DND-41 (cell line): ENCODE results near the gene ZBTB42.

ENCODE experiments used
- ATAC-seq: fragments of 200-7000 bp; cut with Tn5 transposase; 3 replicates; pipeline ENCODE4 v1.9.1; 2021; ENCODE audit warnings: low read depth; ENCODE audit not compliant: insufficient read depth
- DNase-seq: peaks from one replicate; pipeline ENCODE4 v3.0.0-alpha.2; 2020
- H2AFZ ChIP-seq: 2 replicates; pipeline ENCODE4 v1.6.0; 2012; ENCODE audit warnings: low read depth, low read length
- H3K27ac ChIP-seq: 2 replicates; pipeline ENCODE4 v1.5.1; 2012; ENCODE audit warnings: low read length, inconsistent platforms
- H3K27me3 ChIP-seq: fragments of 200-600 bp; sonication (generic); 2 replicates; pipeline ENCODE4 v1.6.0; 2012; ENCODE audit warnings: low read length, mild to moderate bottlenecking, inconsistent platforms; ENCODE audit not compliant: insufficient read depth, poor library complexity
- H3K36me3 ChIP-seq: 2 replicates; pipeline ENCODE4 v1.5.1; 2012; ENCODE audit warnings: low read length, inconsistent platforms; ENCODE audit not compliant: insufficient read depth
- H3K4me1 ChIP-seq: 2 replicates; pipeline ENCODE4 v1.5.1; 2012; ENCODE audit warnings: mild to moderate bottlenecking, low read length; ENCODE audit not compliant: insufficient read depth
- H3K4me2 ChIP-seq: 2 replicates; pipeline ENCODE4 v1.6.0; 2012; ENCODE audit warnings: mild to moderate bottlenecking, moderate library complexity, low read length, inconsistent platforms; ENCODE audit not compliant: insufficient read depth
- H3K4me3 ChIP-seq, 2 experiments: fragments of 200-600 bp in 1 of 2; shearing (Covaris generic) in 1 of 2; 2 replicates each; pipeline ENCODE4 v1.5.1; 2012 to 2016; ENCODE audit warnings: inconsistent platforms in 2 of 2, low read length in 2 of 2, mild to moderate bottlenecking in 2 of 2, low read depth in 1 of 2, moderate library complexity in 1 of 2
- H3K79me2 ChIP-seq: 2 replicates; pipeline ENCODE4 v1.6.0; 2012; ENCODE audit warnings: low read length, inconsistent platforms; ENCODE audit not compliant: insufficient read depth
- H3K9ac ChIP-seq: 2 replicates; pipeline ENCODE4 v1.6.0; 2012; ENCODE audit warnings: low read depth, mild to moderate bottlenecking, inconsistent platforms, low read length, moderate library complexity
- H3K9me3 ChIP-seq: 2 replicates; pipeline ENCODE4 v1.5.1; 2012; ENCODE audit warnings: low read length, moderate library complexity, mild to moderate bottlenecking, inconsistent platforms; ENCODE audit not compliant: insufficient read depth, severe bottlenecking
- H4K20me1 ChIP-seq: 2 replicates; pipeline ENCODE4 v1.6.0; 2012; ENCODE audit warnings: low read length; ENCODE audit not compliant: insufficient read depth
- CTCF ChIP-seq: IDR thresholded peaks from 2 replicates; pipeline ENCODE4 v1.5.1; 2012; ENCODE audit warnings: borderline replicate concordance, low read length, moderate library complexity, mild to moderate bottlenecking; ENCODE audit not compliant: poor library complexity, severe bottlenecking; ENCODE audit errors: extremely low read depth
- EZH2 ChIP-seq: IDR thresholded peaks from 3 replicates; pipeline ENCODE4 v1.6.1; 2012; ENCODE audit warnings: borderline replicate concordance, low read depth, mild to moderate bottlenecking, moderate library complexity, low read length, inconsistent platforms; ENCODE audit not compliant: severe bottlenecking

Gene ZBTB42

GRCh38 chr14:104845834-104846441 lies 45.0 kb downstream of the ZBTB42 start:
- Histone ChIP-seq H3K27ac (no peak overlapping the region), H3K9ac (no peak overlapping the region), H3K27me3 (peaks cover 4% of the 10 kb centered on the region), H3K4me2 (no peak overlapping the region), H3K4me1 (no peaks in the 10 kb centered on the region), H4K20me1 (no peaks in the 10 kb centered on the region), H3K79me2 (no peaks in the 10 kb centered on the region), H2AFZ (no peak overlapping the region), H3K36me3 (no peaks in the 10 kb centered on the region), H3K4me3 (no peak overlapping the region), H3K9me3 (no peaks in the 10 kb centered on the region)
- ATAC-seq = no peak
- no peak for DNase-seq
- TF ChIP-seq CTCF = no peak
- TF ChIP-seq EZH2 = no peak

GRCh38 chr14:104852280-104852663 lies 51.4 kb downstream of the ZBTB42 start:
- Histone ChIP-seq H3K27me3 (peaks cover 3% of the 10 kb centered on the region), H3K79me2 (no peaks in the 10 kb centered on the region)

More at GRCh38 chr14:104852280-104852663, 51.4 kb downstream of the ZBTB42 start:
- DNase-seq (no peak), ATAC-seq (no peak)
- Histone ChIP-seq H4K20me1 (no peaks in the 10 kb centered on the region), H3K4me2 (no peak overlapping the region), H3K36me3 (no peaks in the 10 kb centered on the region), H2AFZ (no peak overlapping the region), H3K4me3 (no peak overlapping the region), H3K9me3 (no peaks in the 10 kb centered on the region), H3K4me1 (no peaks in the 10 kb centered on the region), H3K9ac (no peak overlapping the region), H3K27ac (no peak overlapping the region)
- TF ChIP-seq CTCF = no peak
- TF ChIP-seq EZH2 = no peak
